Left lung (tissue), 10 donors: ENCODE data around the gene TNKS2. TPM values are rescaled to one million over a fixed set of nuclear protein-coding genes. Genes with fewer than 3 reads are reported as not detected.

Experiments
- ATAC-seq: fragments of 200-7000 bp; cut with Tn5 transposase; one replicate; pipeline ENCODE4 v1.9.1; 2020; ENCODE audit warnings: moderate library complexity
- DNase-seq, 4 donors: peaks; one replicate each; pipeline ENCODE4 v3.0.0-alpha.2; 2013 to 2020
- H3K27ac ChIP-seq, 2 donors: fragments of 200-600 bp; sonication (generic) in 1 of 2; one replicate each; pipeline versions ENCODE4 v1.5.0 to v1.8.0; 2020 to 2021
- H3K27me3 ChIP-seq, 2 donors: fragments of 200-600 bp; sonication (generic) in 1 of 2; one replicate each; pipeline versions ENCODE4 v1.5.0 to v1.8.0; 2020 to 2021
- H3K36me3 ChIP-seq, 2 donors: fragments of 200-600 bp; sonication (generic) in 1 of 2; one replicate each; pipeline versions ENCODE4 v1.5.0 to v1.8.0; 2020 to 2021
- H3K4me1 ChIP-seq, 2 donors: fragments of 200-600 bp; one replicate each; pipeline ENCODE4 v1.8.0; 2021
- H3K4me3 ChIP-seq, 2 donors: fragments of 200-600 bp; sonication (generic) in 1 of 2; one replicate each; pipeline versions ENCODE4 v1.5.0 to v1.8.0; 2020 to 2021; ENCODE audit warnings: mild to moderate bottlenecking in 1 of 2
- H3K9me3 ChIP-seq, 2 donors: fragments of 200-600 bp; sonication (generic) in 1 of 2; one replicate each; pipeline versions ENCODE4 v1.5.0 to v1.8.0; 2020 to 2021
- intact Hi-C, 2 donors: fragments of 100-400 bp; cut with DNase I; formaldehyde crosslinking; loops; one replicate each; pipeline versions ENCODE4 v1.11.2 to v1.14.2; 2022
- polyA plus RNA-seq, 6 donors: library from polyadenylated mRNA; unstranded; fragments of 120-200 nt; gene quantifications; one replicate each; pipeline ENCODE4 v1.2.1, GENCODE V29; 2013; ENCODE audit not compliant: insufficient read length in 6 of 6
- total RNA-seq, 2 donors: library from RNA; stranded (reverse); fragmentation: NEBNext Ultra II Directional; extraction: Animal tissue kit (Norgen Biotek cat#: 25700); gene quantifications; one replicate each; pipeline ENCODE4 v1.2.1, GENCODE V29; 2021
- TF ChIP-seq, protein P1 (sequence below), 2 donors: fragments of 200-600 bp; sonication (generic) in 1 of 2; IDR thresholded peaks; one replicate each; pipeline versions ENCODE4 v1.5.0 to v1.8.0; 2021; ENCODE audit warnings: antibody characterized with exemption in 2 of 2
- donor health status: DM: no; HTN: yes; CAD: no.
- donor health status: DM: no; HTN: no; CAD: no.

Gene TNKS2
- total and polyA plus RNA-seq, 8 donors: 37.1 to 66.0 (median 57.7) TPM

DNA sequence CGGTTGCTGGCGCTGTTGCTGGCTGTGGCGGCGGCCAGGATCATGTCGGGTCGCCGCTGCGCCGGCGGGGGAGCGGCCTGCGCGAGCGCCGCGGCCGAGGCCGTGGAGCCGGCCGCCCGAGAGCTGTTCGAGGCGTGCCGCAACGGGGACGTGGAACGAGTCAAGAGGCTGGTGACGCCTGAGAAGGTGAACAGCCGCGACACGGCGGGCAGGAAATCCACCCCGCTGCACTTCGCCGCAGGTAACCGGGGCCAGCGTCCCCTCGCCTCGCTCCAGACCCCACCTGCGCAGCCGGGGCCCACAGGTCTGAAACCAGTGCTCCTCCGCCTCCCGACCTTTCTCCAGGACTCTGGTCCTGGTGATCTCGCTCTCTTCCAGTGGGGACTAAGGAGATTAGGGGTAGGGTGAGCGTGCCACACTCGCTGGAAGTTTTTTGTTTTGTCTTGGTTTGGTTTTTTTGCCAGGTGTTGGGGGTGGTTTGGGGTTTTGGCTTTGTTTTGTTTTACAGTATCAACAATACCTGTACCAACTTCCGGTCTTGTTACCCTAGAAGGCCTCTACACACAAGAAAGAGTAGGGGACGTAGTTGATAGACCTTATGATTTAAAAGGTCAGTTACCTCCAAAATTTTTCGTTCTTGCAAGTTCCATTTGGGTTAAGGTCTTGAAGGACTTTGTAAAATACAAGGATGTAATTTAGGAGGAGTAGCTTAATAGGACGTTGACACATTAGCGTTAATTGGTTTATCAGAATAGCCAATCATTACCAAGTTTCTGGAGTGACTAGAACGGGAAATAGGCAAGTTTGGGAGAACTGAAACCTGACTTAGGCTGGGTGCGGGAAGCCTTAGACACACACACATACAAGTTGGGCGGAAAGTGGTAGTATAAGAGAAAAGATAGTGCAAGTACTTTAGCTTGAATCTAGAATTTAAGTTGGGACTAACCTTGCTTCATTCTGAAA, 704 bp downstream of the TNKS2 start:
- DNase-seq (peak in 3 of 4 donors; percentile 46 to 61 (median 48)), ATAC-seq (peak; percentile 56)
- Histone ChIP-seq H3K27me3 (no peaks in the 10 kb centered on the region), H3K4me3 (peak overlapping the region; percentile 76 to 96), H3K4me1 (peaks cover 10 to 59% of the 10 kb centered on the region in 2 donors), H3K27ac (peak overlapping the region; percentile 97 to 98), H3K9me3 (no peaks in the 10 kb centered on the region), H3K36me3 (peaks cover 0 to 5% of the 10 kb centered on the region in 2 donors)
- intact Hi-C loops: no loop called here
- TF ChIP-seq, protein P1, sequence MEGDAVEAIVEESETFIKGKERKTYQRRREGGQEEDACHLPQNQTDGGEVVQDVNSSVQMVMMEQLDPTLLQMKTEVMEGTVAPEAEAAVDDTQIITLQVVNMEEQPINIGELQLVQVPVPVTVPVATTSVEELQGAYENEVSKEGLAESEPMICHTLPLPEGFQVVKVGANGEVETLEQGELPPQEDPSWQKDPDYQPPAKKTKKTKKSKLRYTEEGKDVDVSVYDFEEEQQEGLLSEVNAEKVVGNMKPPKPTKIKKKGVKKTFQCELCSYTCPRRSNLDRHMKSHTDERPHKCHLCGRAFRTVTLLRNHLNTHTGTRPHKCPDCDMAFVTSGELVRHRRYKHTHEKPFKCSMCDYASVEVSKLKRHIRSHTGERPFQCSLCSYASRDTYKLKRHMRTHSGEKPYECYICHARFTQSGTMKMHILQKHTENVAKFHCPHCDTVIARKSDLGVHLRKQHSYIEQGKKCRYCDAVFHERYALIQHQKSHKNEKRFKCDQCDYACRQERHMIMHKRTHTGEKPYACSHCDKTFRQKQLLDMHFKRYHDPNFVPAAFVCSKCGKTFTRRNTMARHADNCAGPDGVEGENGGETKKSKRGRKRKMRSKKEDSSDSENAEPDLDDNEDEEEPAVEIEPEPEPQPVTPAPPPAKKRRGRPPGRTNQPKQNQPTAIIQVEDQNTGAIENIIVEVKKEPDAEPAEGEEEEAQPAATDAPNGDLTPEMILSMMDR (IDR thresholded peaks at IDR 0.05): no peak

DNA sequence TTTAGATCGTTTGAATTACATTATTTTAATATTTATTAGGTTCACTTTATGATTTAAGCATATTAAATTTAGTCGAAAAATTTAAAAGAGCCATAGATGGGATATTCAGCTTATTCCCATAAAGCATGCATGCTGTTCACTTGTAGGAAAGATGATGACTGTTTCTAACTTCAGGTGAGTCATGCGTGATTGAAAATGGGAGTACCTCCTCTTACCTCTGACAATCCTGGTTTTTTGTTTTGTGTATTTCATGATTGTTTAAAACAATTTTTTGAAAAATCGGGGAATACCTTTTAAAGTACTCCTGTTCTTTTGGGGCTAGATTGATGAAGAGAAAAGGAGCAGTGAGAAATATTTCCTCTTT, 1.4 kb downstream of the TNKS2 start:
- H3K36me3 ChIP-seq: peaks cover 0 to 5% of the 10 kb centered on the region in 2 donors
- no peak for ATAC-seq
- peaks cover 10 to 65% of the 10 kb centered on the region in 2 donors for H3K4me1 ChIP-seq
- peak overlapping the region; percentile 76 to 96 for H3K4me3 ChIP-seq
- H3K9me3 ChIP-seq: no peaks in the 10 kb centered on the region
- H3K27ac ChIP-seq: peak overlapping the region; percentile 97 to 98
- intact Hi-C loops: no loop called here
- TF ChIP-seq, protein P1 (IDR thresholded peaks at IDR 0.05): no peak
- DNase-seq: no peak
- H3K27me3 ChIP-seq: no peaks in the 10 kb centered on the region

DNA sequence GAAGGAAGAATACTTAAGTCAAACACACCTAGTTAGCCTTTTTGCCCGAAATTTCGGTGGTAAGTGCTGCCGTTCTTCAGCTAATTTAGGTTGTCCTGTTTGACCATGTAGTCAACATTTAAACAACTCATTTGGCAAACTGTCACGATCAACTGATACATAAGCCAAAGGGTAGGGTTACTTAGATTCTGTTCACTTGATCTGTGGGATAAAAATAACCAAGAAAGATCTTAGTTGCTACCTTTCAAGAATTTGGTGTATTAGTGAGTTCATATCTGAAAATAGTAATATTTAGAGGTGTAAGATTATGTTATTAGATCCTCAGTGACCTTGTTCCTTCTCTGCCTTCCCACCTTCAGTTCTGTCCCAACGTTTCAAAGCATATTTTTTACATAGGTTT, 2.0 kb downstream of the TNKS2 start:
- Histone ChIP-seq H3K4me1 (peaks cover 10 to 70% of the 10 kb centered on the region in 2 donors), H3K9me3 (no peaks in the 10 kb centered on the region), H3K36me3 (peaks cover 0 to 5% of the 10 kb centered on the region in 2 donors), H3K27ac (no peak overlapping the region), H3K4me3 (peak overlapping the region; percentile 76 to 96), H3K27me3 (no peaks in the 10 kb centered on the region)
- no peak for DNase-seq
- no peak for ATAC-seq
- TF ChIP-seq, protein P1 (IDR thresholded peaks at IDR 0.05): no peak
- intact Hi-C loops: no loop called here

DNA sequence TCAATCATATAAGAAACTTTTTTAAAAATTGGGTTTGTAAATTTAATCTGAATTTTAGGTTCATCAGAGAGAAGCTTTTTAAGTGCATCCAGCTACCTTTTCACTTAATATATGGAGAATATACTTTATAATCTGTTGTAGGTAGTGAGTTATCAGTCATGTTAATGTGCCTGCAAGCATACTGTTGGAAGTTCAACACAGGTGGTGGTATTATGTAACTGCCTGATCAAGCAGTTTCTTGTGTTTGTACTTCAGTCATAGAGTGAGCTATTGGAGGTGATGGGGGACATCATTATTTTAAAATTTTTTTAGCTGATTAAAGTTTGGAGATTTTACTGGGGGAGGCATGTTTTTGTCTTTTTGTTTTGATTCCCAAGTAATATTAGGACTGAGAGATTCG, 2.5 kb downstream of the TNKS2 start:
- ATAC-seq (no peak), DNase-seq (no peak)
- peaks cover 0 to 5% of the 10 kb centered on the region in 2 donors for H3K36me3 ChIP-seq
- TF ChIP-seq, protein P1 (IDR thresholded peaks at IDR 0.05): no peak
- intact Hi-C loops: no loop called here
- peaks cover 10 to 74% of the 10 kb centered on the region in 2 donors for H3K4me1 ChIP-seq
- no peak overlapping the region for H3K4me3 ChIP-seq
- H3K27me3 ChIP-seq: no peaks in the 10 kb centered on the region
- H3K27ac ChIP-seq: no peak overlapping the region
- no peaks in the 10 kb centered on the region for H3K9me3 ChIP-seq

DNA sequence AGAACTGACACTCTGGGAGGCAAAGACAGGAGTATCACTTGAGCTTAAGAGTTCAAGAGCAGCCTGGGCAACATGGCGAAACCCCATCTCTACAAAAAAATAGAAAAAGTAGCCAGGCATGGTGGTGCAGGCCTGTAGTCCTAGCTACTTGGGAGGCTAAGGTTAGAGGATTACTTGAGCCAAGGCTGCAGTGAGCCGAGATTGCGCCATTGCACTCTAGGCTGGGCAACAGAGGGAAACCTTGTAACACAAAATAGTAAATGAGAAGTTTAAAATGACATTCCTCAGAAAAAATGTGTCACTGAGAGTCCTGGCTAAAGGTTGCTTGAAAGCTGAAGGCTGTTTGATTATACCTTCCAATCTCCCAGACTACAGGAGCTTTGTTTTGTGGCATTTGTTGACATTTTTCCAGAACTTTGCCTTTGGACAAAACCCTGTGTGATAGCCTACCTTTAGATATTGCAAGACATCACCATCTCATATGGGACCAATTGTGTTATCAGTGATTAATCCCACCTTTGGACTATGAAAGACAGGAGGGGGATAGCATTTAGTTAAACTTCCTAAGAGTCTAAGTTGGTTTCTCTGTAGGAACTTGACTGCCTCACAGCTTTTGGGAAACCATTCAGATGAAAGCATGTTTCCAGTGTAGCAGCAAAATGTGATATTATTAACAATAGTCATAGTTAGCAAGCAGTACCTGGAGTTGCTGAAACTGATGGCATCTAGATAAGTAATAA, 5.3 kb downstream of the TNKS2 start:
- Histone ChIP-seq H3K9me3 (no peaks in the 10 kb centered on the region), H3K36me3 (peaks cover 0 to 16% of the 10 kb centered on the region in 2 donors), H3K27ac (no peak overlapping the region), H3K27me3 (no peaks in the 10 kb centered on the region), H3K4me3 (no peak overlapping the region), H3K4me1 (peaks cover 4 to 58% of the 10 kb centered on the region in 2 donors)
- ATAC-seq: no peak
- no peak for DNase-seq
- TF ChIP-seq, protein P1 (IDR thresholded peaks at IDR 0.05): no peak
- intact Hi-C loops: no loop called here
